ENCODE measurements around the gene TMCO6. TPM values are rescaled to one million over a fixed set of nuclear protein-coding genes. Genes with fewer than 3 reads are reported as not detected.

TMCO6 gene
- total and polyA plus RNA-seq, 2 of the 8 experiments (the other 6 are each of a cell fraction or from before 2014, with no cell fraction given): 29.0 to 40.9 TPM

DNA sequence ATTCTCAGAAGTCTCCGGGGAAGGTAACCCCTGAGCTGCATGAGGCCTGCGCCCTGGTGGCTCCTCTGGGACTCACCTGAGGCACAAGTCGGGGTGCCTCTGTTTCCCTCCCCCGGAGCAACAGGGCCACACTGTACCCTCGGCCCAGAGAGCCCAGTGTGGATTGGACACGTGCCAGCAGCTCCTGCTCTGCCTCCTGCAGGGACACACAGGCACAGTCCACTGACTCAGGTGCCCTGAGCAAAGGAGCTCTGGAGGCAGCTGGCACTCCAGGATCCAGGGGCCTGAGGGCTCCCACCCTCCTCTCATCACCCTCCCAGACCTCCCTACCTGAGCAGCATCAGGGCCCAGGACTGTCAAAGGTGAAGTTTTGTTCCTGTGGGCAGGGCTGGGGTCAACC, 45.1 kb upstream of the TMCO6 start (continued):
- TF ChIP-seq RNF2 (IDR thresholded peaks at IDR 0.05; ENCODE audit: borderline replicate concordance, low read depth, low read length, missing control alignments, poor library complexity, severe bottlenecking) (no peak), BRCA1 (IDR thresholded peaks at IDR 0.05; ENCODE audit: low read depth, low read length) (no peak), TBP (IDR thresholded peaks at IDR 0.05; ENCODE audit: low read depth, low read length) (no peak), RBBP5 (IDR thresholded peaks at IDR 0.05; ENCODE audit: borderline replicate concordance, low read depth, low read length) (no peak), YY1 (IDR thresholded peaks at IDR 0.05; ENCODE audit: low read depth, low read length) (no peak), CTBP2 (IDR thresholded peaks at IDR 0.05; ENCODE audit: borderline replicate concordance, insufficient read depth, insufficient read length, low read length) (no peak)

All from H1 (cell line).